HG03139 (cell line): Measurements from ENCODE around the gene ZNF311.

ENCODE experiments used
- ATAC-seq: cut with Tn5 transposase; IDR thresholded peaks from one replicate; pipeline ENCODE4 v1.9.1; 2021; ENCODE audit not compliant: unreplicated experiment

The ZNF311 gene

GRCh38 chr6:29005183-29005885, at the start of gene ZNF311:
Gene ZNF311, minus strand, starts transcription at chr6:29005315. Its CDS starts 1,361 bp downstream, at chr6:29003954.
- no peak for ATAC-seq

DNA sequence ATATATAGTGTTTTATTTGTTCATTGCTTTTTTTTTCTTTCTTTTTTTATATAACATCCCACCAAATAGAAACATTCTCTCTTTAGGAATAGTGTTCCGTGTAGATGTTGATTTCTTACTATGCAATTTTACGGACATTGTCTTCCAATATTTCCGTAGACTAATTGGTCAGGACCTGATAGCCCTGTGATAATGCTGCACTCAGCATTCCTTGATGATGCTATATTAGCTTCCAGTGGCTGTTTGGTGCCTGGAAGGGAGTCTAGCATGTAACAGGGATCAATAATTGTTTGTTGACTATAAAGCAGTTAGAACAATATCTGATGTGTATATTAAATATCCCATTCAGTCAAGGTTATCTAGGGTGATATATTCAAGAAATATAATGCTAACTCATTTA, 46.6 kb upstream of the ZNF311 start:
- ATAC-seq: no peak

DNA sequence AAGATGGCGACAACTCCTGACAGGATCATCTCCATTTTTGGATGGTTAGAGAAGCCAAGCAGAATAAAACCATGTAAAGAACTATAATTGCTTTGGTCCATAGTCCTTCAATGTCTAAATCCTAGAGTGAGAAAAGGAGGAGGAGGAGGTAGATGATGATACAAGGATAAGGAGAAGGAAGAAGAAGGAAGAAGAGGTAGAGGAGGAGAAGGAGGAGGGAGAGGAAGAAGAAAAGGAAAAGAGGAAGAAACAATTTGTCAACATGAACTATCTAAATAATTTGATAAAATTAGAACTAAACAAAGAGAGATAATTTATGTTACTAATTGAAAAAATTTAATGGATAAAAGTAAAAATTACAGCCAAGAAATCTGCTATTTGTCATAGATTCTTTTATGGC, 40.0 kb upstream of the ZNF311 start, which contains the start of gene OR2W1:
Gene OR2W1, minus strand, starts transcription at position 101 of the 400 bp plus-strand sequence. Its CDS starts 0 bp downstream, at position 101.
- no peak for ATAC-seq

- no peak for ATAC-seq
Measured at GRCh38 chr6:29035951-29036350, 30.8 kb upstream of the ZNF311 start.

GRCh38 chr6:29028821-29029220, 23.7 kb upstream of the ZNF311 start:
- no peak for ATAC-seq

GRCh38 chr6:29025927-29026585, 20.9 kb upstream of the ZNF311 start:
- ATAC-seq: no peak

- ATAC-seq: no peak
Measured at GRCh38 chr6:29021434-29021833, 16.3 kb upstream of the ZNF311 start.

DNA sequence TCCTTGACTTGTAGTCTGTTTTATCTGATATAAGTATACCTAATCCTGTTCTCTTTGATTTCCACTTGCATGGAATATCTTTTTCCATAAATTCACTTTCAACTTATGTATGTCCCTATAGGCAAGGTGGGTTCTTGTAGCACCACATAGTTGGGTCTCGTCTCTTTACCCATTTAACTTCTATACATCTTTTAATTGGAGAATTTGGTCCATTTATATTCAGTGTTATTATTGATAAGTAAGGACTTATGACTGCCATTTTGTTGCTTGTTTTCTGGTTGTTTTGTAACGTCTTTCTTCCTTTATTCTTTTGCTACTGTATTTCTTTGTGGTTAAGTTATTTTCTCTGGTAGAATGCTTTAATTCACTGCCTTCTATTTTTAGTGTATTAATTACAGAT, 14.5 kb upstream of the ZNF311 start:
- ATAC-seq: no peak

- no peak for ATAC-seq
Measured at GRCh38 chr6:29017428-29017802, 12.3 kb upstream of the ZNF311 start.

DNA sequence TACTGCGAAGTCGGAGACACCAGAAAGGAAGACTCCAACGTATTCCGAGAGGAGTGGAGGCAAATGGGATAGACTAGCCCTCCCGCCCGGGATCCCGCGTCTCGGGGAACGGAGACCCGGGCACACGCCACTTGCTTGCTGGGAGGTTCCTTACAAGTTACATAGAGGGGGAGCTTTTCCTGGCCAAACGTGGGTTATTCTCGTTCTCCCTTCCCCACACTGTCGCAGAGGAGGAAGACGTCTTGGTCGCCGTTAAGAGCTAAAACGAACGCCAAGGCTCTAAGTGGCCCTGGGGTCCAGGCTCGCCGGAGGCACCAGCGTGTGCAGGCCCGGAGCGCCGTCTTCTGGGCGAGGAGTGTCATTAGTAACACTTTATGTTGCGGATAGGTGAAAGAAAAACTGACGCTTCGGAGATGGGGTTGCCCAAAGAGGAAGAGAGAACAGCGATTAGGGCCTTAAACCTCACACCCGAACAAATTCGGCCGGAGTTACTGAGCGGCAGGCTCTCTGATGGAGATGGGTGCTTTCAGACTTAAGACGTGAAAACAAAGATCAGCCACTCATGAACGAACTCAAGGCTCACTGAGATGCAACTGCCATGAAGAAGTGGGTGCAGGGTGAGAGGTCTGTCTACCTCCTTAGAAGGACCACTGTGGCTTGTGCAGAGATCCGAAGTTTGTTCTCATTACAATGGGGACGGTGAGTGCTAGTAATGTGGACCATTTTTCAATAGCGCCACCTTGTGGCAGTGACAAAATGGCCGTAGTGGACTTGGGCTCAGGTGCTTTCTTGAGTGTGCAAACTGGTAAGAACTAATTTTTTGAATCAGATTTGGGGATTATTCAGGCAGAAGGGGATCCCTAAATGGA, 11.7 kb upstream of the ZNF311 start:
- ATAC-seq: peak; percentile 71

DNA sequence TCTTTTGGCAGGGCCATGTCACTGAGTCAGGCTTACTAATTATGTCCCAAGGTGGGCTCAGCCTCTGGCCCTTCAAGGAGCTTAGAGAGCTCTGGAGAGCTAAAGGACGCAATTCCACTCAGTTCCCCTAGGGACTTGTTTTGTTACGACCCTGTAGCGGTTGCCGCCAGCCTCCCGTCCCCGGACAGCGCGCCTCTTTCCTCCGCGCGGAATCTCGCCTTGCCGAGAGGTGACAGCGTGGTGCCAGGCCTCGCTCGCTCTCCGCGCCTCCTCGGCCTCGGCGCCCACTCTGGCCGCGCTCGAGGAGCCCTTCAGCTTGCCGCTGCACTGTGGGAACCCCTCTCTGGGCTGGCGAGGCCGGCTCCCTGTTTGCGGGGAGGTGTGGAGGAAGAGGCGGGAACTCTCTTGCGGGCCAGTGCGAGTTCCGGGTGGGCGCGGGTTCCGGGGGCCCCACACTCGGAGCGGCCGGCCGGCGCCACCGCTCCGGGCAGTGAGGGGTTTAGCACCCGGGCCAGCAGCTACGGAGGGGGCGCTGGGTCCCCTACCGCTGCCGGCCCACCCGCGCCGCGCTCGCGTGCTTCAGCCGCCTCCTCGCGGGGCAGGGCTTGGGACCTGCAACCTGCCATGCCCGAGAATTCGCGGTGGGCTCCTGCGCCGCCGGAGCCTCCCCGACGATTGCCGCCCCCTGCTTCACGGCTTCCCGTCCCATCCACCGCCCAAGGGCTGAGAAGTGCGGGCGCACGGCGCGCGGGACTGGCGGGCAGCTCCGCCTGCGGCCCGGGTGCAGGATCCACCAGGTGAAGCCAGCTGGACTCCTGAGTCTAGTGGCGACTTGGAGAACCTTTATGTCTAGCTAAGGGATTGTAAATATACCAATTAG, 9.9 kb upstream of the ZNF311 start:
- no peak for ATAC-seq

DNA sequence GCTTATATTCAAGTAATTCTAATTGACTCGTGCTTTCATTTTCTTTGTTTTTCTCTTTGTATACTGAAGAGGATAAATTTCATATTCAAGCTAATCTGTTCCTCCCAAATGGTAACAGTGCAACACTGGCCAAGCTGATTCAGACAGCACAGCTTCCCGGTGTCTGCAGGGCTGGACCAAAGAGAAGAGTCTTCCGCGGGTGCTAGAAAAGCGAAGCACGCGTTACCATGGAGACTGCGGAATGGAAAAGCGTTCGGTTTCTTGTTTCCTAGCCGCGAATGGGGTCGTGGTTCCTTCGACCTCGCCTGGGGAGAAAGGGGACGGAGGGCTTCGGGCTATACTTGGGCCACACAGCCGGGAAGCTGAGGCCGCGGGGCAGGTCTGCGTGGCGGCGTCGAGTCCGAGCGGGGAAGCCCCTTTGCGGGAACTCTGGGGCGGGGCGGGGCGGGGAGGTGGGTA, 6.2 kb upstream of the ZNF311 start:
- ATAC-seq: no peak

GRCh38 chr6:29009358-29009757, 4.2 kb upstream of the ZNF311 start:
- no peak for ATAC-seq

DNA sequence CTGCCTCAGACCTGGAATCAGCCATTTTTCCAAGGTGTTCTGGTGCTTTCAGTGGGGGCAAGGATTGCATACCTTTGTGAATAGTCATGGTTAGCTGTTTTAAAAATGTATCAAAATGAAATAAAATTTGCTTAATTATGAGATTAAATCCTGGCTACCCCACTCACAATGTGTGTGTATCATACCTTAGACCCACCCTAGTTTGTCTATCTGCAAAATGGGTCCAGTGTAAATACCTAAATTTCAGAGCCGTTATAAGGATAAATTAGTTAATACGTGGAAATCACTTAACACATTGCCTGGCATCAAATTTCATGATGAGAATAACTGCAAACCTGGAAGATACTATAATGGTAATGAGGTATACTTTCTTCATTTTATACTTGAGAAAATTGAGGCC, 3.0 kb upstream of the ZNF311 start:
- no peak for ATAC-seq

DNA sequence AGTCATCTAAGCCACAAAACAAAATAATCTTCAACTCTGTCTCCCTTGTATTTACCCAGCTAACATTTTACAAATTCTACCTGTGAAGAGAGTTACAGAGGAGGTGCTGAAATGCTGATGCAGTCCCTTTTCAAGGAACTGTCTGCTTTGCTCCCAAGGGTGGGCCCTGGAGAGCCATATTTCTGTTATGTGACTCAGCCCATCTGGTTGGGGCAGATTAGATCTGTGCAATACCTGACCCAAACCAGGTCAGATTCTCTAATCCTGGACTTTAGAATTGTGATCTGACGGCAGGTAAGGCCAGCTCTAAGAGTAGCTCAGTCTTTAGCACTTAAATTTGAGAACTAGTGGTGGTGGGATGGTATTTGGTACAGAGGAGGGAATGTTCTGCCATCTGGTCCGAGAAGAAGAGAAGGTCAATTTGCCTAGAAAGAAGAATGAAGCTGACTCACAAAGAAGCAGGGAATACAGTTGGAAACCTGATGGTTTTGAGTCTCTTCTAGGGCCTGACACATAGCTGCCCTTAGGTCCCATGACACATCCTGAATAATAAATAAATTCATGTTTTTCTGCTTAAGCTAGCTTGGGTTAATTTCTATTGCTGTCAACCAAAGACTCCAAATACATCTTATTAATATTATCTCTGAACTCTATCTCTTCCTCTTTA, 8.1 kb downstream of the ZNF311 start:
- no peak for ATAC-seq

GRCh38 chr6:28995093-28995650, 9.9 kb downstream of the ZNF311 start:
- ATAC-seq: no peak

GRCh38 chr6:28988536-28989311, 16.4 kb downstream of the ZNF311 start:
- ATAC-seq: no peak

DNA sequence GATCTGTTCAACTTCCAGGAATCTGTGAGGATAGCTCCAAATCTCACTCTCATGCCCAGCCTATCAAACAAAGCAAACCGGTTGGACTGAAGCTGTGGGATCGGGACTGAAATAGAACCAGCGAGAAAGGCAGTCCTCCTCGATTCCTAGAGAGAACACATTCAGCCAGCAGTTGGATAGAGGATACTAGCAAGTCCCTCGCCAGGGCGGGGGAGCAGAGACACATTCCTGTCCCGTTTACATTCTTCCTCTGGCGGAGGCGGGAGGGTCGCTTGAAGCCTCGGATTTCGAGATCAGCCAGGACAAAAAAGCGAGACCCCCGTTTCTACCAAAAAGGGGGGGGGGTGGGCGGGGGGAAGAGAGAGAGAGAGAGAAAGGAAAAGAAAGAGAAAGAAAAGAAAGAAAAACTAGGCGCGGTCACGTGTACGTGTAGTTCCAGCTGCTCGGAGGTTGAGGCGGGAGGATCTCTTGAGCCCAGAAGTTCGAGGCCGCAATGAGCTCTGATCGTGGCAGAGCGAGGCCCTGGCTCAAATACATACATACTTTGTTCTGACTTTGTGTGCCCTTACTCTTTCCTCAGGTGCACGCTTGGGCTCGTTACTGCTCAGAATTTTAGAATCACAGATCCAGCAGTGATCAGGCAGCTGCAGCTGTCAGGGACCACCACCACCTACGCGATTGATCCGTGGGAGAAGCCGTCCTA, 19.5 kb downstream of the ZNF311 start:
- ATAC-seq: no peak
